Transverse colon (tissue), 3 donors: ENCODE measurements around the gene CIZ1.

Experiments used
- EP300 ChIP-seq: sonication (generic); formaldehyde crosslinking; IDR thresholded peaks from one replicate; pipeline ENCODE4 v1.6.1; 2017; ENCODE audit warnings: antibody characterized with exemption, low read depth
- TF ChIP-seq, protein P1 (sequence below), 5 experiments: fragments of 200-600 bp in 3 of 5; fragments of 450-650 bp in 2 of 5; sonication (generic) in 3 of 5; IDR thresholded peaks; 1 replicate in 2 of 5; 2 replicates in 3 of 5; pipeline ENCODE4 v1.5.1; 2016 to 2017; ENCODE audit warnings: antibody characterized with exemption in 5 of 5, inconsistent platforms in 3 of 5, mild to moderate bottlenecking in 2 of 5, moderate library complexity in 1 of 5

DNA sequence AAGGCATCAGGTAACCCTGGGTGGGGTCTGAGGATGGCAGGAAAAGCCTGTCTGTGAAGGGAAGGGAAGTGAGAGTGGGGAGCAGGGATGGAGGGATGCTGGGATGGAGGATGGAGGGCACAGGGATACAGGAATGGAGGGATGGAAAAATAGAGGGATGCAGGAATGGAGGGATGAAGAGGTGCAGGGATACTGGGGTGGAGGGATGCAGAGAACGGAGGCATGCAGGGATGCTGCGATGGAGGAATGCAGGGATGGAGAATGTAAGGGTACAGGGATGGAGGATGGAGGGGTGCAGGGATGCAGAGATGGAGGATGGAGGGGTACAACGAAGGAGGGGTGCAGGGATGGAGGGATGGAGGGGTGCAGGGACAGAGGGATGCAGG, 72.9 kb downstream of the CIZ1 start:
- TF ChIP-seq, protein P1, sequence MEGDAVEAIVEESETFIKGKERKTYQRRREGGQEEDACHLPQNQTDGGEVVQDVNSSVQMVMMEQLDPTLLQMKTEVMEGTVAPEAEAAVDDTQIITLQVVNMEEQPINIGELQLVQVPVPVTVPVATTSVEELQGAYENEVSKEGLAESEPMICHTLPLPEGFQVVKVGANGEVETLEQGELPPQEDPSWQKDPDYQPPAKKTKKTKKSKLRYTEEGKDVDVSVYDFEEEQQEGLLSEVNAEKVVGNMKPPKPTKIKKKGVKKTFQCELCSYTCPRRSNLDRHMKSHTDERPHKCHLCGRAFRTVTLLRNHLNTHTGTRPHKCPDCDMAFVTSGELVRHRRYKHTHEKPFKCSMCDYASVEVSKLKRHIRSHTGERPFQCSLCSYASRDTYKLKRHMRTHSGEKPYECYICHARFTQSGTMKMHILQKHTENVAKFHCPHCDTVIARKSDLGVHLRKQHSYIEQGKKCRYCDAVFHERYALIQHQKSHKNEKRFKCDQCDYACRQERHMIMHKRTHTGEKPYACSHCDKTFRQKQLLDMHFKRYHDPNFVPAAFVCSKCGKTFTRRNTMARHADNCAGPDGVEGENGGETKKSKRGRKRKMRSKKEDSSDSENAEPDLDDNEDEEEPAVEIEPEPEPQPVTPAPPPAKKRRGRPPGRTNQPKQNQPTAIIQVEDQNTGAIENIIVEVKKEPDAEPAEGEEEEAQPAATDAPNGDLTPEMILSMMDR (IDR thresholded peaks at IDR 0.05): no peak
- TF ChIP-seq EP300: no peak
